Measurements from ENCODE around the gene MPPE1.

- TF ChIP-seq TBL1XR1 (IDR thresholded peaks at IDR 0.05; ENCODE audit: low read length in 2 of 2) = no peak
- TF ChIP-seq PHF20 (IDR thresholded peaks at IDR 0.05; ENCODE audit: partially characterized antibody) = no peak
- no peak for TF ChIP-seq ESRRA (IDR thresholded peaks at IDR 0.05; ENCODE audit: borderline replicate concordance, low read depth)
- peak; percentile 19 for TF ChIP-seq PRDM10 (IDR thresholded peaks at IDR 0.05; ENCODE audit: partially characterized antibody)
- TF ChIP-seq ZBTB8A (IDR thresholded peaks at IDR 0.05; ENCODE audit: partially characterized antibody) = no peak
- TF ChIP-seq FOS (IDR thresholded peaks at IDR 0.05; ENCODE audit: extremely low read depth, insufficient read length) = no peak
- no peak for TF ChIP-seq NFE2L1 (tag; IDR thresholded peaks at IDR 0.05; ENCODE audit: borderline replicate concordance, low read depth)
- TF ChIP-seq CTCF (IDR thresholded peaks at IDR 0.05 in 2 of 3, conservative IDR thresholded peaks at IDR 0.05 in 1 of 3; ENCODE audit: insufficient read depth in 2 of 3, low read depth in 1 of 3, low read length in 3 of 3) = no peak
- no peak for TF ChIP-seq KLF6 (CRISPR knock-in tag; IDR thresholded peaks at IDR 0.05; ENCODE audit: borderline replicate concordance)
- no peak for TF ChIP-seq POLR2AphosphoS5 (IDR thresholded peaks at IDR 0.05; ENCODE audit: control insufficient read depth, insufficient read depth, low read depth, low read length)
- no peak for TF ChIP-seq ESRRB (CRISPR knock-in tag; IDR thresholded peaks at IDR 0.05; ENCODE audit: borderline replicate concordance)
- no peak for TF ChIP-seq HDAC2 (IDR thresholded peaks at IDR 0.05)
- no peak for TF ChIP-seq GATAD2B (IDR thresholded peaks at IDR 0.05; ENCODE audit: borderline replicate concordance)
Observed at GRCh38 chr18:11906926-11907874, 917 bp downstream of the MPPE1 start.
